Measurements from ENCODE around the gene LIME1. TPM values are rescaled to one million over a fixed set of nuclear protein-coding genes. Genes with fewer than 3 reads are reported as not detected.

Gene LIME1
- total and polyA plus RNA-seq, 2 of the 8 experiments (the other 6 are each of a cell fraction or from before 2014, with no cell fraction given), result 4.5 to 5.9 TPM

GRCh38 chr20:63699466-63700198, 36.8 kb upstream of the LIME1 start (continued):
- TF ChIP-seq RBBP5 (IDR thresholded peaks at IDR 0.05; ENCODE audit: borderline replicate concordance, low read depth, low read length) (no peak), RFX5 (IDR thresholded peaks at IDR 0.05; ENCODE audit: borderline replicate concordance, low read depth, low read length) (no peak), KDM4A (IDR thresholded peaks at IDR 0.05; ENCODE audit: low read depth, low read length, severe bottlenecking) (no peak), ASH2L (IDR thresholded peaks at IDR 0.05; ENCODE audit: low read length) (no peak), TAF1 (IDR thresholded peaks at IDR 0.05; ENCODE audit: low read depth, low read length) (no peak), SAP30 (IDR thresholded peaks at IDR 0.05; ENCODE audit: insufficient read depth, insufficient replicate concordance, low read length) (no peak), MAFK (IDR thresholded peaks at IDR 0.05; ENCODE audit: low read depth, low read length) (no peak)
